Stimulated activated CD8-positive, alpha-beta memory T cell treated with anti-CD3 and anti-CD28 coated beads, Interleukin-15, amount 100 ng/mL, for 48 hours (primary cell): ENCODE data around the gene TMX4.
"Not testable (repeated sequence)": the region's sequence is repeated elsewhere in the genome, so short reads cannot be mapped to it uniquely, and the experiment has no call there.

Source experiments
- DNase-seq, 2 donors: peaks; one replicate each; pipeline ENCODE4 v3.0.0-alpha.2; 2020; ENCODE audit warnings: low read depth in 2 of 2

The TMX4 gene

DNA sequence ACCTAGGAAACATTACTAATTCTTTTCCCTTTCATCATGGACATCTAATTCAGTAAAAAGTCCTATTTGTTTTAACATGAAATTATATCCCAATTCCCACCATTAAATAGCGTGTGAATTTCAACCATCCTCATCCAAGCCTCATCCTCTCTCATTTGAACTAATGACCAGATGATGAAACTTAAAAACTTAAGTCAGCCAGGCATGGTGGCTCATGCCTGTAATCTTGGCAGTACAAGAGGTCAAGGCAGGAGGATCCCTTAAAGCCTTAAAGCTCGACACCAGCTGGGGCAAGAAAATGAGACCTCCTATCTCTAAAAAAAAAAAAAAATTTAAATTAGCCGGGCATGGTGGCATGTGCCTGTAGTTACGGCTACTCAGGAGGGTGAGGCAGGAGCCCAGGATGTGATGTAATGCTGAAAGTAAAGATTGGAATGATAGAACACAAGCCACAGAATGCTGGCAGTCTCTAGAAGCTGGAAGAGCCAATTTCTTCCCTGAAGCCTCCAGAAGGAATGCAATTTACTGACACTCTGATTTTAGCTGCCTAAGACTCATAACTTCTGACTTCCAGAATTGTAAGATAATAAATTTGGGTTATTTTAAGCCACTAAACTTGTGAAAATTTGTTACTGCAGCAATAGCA is 52.2 kb downstream of the TMX4 start:
- DNase-seq, result no peak

DNA sequence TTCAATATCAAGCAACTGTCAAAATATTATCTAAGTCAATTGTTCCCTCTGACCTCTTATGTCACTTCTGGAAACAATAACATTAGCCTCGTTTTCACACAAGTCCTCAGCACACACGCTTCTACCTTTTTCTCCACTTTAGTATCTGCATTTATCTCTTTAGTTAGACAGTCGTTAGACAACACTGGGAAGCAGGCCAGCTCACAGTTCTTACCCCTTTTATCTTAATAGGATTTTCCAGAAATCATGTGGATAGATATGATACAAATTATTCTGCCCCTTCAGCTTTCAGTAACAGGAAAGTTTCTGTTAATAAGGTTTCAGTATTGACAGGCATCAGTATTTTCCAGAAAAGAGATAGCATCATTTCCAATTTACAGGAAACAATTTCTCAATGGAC is 53.4 kb downstream of the TMX4 start:
- DNase-seq, result no peak

DNA sequence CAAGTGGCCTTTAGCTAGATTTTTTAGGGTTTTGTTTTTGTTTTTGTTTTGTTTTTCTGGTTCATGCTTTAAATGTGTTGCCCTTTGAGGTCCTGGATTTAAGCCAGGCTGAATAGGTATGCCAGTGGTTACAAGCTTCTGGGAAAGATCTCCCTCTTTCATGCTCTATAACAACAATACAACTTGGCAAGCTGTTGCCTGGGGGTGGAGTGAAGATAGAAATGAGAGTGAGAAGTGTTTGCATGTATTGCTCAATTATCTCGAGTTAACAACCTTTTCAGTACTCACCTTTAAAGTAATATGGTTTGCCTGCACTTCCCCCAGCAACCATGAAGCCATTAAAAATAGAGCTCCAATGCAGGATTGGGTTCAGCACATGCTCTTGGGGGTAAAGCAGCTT is 60.1 kb downstream of the TMX4 start:
- no peak for DNase-seq

DNA sequence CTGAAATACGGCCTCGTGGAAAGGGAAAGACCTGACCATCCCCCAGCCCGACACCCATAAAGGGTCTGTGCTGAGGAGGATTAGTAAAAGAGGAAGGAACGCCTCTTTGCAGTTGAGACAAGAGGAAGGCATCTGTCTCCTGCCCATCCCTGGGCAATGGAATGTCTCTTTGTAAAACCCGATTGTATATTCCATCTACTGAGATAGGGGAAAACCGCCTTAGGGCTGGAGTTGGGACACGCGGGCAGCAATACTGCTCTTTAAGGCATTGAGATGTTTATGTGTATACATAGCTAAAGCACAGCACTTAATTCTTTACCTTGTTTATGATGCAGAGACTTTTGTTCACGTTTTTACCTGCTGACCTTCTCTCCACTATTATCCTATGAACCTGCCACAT is 63.0 kb downstream of the TMX4 start:
- DNase-seq, result not testable (repeated sequence)

DNA sequence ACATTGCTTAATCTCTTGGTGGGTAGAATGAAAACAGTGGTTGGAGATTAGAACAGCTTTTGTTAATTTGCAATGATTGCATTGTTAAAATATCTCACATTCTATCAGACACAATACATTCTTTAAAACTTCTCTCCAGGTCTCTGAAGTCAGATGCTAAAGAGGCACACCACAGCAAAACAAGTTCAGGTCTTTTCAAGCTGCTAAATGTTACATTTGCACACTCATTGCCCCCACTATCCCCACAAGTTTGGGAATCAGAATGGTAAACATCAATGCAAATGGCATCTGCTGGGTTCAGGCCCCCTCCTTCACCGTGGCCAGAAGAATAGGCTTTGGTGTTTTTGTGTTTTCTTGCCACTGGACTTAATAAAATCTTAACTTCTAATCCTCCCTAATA is 69.2 kb downstream of the TMX4 start:
- DNase-seq, result no peak

DNA sequence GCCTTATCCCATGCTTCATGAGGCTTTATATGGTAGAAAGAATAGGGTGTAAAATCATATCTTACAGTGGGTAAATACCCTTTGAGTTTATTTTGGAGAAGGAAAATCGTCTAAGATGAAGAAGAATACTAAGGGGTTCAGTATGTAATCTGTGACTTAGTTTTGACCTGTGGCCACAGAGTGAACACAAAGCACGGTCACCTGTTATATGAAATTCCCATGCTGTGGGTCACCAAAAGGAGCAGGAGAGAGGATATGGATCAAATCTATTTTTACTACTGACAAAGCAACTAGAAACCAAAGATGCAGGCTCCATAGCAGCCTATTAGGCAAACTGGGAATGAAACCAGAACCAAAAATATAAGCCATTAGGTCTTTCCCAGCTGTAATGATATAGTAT is 75.7 kb downstream of the TMX4 start:
- DNase-seq, result no peak

DNA sequence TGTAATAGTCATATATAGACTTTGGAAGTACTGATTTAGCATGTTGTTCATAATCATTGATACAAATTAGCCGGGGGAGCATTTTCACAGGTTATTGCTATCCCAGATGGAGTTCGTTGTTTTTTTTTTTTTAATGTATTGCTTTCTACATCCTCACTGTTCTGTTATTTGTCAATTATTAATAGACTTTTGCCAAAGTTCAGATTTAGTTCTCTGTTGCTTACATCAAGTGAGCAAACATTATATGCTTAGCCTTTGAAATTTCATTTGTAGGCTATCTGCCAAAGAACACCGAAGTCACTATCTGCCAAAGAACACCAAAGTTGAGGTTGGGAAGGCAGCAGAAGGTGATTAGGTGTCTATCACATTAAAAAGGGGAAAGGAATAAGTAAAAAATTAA is 79.2 kb downstream of the TMX4 start, which contains the start of gene HAO1:
Gene HAO1, minus strand, starts transcription at position 118 of the 400 bp plus-strand sequence. Its CDS starts 36 bp downstream, at position 82.
- DNase-seq, result no peak

DNA sequence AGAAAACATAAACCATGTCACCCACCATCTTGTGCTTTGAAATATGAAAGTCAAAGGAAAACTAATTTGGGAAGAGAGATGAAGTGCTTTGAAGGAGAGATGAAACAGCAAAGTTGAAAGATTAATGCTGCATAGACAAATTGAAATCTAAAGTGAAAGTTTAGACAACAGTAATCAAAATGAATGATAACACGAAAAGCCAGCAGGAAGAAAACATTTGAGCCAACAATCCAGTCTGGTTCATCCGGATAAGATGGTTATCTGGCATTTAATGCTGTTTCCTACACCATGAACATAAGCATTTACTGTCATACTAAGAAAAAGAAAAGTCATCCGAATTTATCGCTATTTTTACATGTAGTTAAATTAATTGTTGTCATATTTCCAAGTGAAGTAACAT is 79.9 kb downstream of the TMX4 start:
- DNase-seq, result no peak

DNA sequence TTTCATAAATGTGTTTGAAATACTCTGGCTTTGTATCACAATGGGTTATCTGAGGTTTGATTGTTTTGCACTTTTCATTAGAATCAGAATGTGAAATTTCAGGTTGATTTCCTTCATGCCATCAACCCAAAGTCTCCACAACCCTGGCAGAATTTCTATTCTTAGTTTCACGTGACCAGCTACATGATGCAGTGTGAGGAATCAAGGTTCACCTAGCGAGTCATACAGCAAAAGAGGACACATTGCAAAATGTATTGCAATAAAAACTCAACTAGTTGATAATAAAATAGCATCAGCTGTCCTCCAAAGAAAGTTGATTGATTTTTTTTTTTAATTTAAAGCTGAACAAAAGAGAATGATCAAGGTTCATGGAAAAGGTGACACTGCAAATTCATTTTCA is 81.5 kb downstream of the TMX4 start:
- DNase-seq, result no peak

DNA sequence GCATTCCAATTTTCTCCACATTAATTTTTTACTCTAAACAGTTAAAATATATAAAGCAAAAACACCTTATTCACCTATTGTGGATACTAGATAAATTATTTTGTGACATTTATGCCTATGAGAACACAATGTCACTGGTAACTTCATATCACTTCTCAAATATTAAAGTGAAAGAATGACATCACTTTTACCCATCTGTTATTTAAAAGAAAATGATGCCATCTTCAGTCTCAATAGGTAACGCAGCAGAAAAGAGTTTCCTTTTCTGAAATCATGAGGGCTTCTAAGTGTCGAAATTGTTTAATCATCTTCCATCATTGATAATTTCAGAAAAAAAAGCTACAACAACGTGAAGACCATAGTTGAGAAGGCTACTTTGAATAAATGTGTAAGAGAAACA is 82.2 kb downstream of the TMX4 start:
- DNase-seq, result no peak

DNA sequence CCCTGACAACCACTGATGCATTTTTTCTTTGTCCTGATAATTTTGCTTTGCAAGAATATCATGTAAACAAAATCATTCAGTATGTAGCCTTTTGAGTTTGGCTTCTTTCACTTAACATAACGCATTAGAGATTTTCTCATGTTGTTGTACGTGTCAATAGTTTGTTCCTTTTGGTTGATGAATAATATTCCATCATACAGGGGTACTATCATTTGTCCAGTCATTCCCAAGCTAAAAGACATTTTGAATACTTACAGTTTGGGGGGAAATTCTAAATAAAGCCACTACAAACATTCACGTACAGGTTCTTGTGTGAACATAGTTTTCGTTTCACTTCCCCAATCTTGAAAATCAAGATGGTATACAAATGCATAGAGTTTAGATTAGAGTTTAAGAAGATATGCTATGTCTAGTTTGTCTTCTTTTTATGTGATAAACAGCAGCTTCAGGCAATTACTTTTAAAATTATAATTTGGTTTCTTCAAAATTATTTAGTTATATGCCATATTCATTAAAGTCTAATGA is 84.5 kb downstream of the TMX4 start:
- no peak for DNase-seq

DNA sequence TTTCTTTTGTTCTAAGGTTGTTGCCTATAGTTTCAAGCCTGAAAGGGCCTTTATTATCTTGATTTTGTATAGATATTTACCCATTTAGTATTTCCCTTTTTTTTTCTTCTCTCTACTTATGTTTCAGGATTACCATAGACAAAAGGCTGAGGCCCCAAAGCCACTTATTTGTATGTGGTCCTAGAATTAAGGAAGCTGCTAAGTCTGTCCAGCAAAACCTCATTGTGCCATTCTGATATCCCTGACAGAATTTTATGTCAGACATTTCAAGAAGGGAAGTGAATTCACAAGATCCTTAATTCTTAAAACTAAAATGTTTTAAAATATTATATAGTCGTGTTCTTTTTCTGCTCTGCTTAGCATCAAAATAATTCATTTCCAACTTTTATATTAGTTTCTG is 86.2 kb downstream of the TMX4 start:
- no peak for DNase-seq

DNA sequence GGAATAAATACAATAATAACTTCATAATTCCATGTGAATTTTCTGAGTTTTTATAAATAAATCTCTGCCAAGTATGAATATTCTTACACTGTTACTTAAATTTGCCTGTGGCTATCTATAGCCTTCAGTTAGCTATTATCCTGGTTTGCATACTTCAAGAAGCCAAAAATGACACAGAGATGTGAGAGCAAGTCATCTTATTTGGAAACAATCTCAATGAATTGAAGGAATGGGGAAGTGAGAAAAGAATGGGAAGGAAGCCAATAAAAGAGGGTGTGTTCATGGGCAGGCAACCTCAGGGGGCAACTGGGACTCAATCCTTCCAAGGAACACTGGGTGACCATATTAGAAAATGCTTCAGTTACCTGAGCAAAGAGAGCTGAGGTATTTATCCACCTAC is 89.2 kb downstream of the TMX4 start:
- DNase-seq, result no peak
